T-helper 22 cell (primary cell): ENCODE data around the gene TMSB10.

Experiments used
- DNase-seq: peaks from one replicate; pipeline ENCODE4 v3.0.0-alpha.2; 2020; ENCODE audit warnings: low read depth

The TMSB10 gene

GRCh38 chr2:84880645-84881521 is 24.6 kb upstream of the TMSB10 start, which contains the start of gene TRABD2A:
TSS of gene TRABD2A (minus strand) at chr2:84881084. CDS start at chr2:84881039, 45 bp downstream.
- peak; percentile 55 for DNase-seq

GRCh38 chr2:84881581-84882413 is 23.7 kb upstream of the TMSB10 start:
- DNase-seq = peak; percentile 64

DNA sequence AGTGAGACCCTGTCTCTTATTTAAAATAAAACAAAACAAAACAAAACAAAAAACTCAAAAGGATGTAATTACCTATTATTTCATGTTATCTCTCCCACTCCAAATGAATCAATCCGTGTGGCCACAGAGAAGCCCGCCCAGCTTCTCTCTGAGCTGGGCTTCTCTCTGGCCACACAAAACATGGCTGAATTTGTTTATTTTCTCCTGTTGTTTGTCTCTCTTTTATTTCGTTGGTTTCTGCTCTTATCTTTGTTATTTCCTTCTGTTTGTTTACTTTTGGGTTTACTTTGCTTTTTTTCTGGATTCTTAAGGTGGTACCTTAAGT is 23.1 kb upstream of the TMSB10 start:
- DNase-seq = no peak

- DNase-seq = no peak
Observed at GRCh38 chr2:84882775-84883550, 22.5 kb upstream of the TMSB10 start.

GRCh38 chr2:84884449-84884848 is 21.0 kb upstream of the TMSB10 start:
- DNase-seq = no peak

DNA sequence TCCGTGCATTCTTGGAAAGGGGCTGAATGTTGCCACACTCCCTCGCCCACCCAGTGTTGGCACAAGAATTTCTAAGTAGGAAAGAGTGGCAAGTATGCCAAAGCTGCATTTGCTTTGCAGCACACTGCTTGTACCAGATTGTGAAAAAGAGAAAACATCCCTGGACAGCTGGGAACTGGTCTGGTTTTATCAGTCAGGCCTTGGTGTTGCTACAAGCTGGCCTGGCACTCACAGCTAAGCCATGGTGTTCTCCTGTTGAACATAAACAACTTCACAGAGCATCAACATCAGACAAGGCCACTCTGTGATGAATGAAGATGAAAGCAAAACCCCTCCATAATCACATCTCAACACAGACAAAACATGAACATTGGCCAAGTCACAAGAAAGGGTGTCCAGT is 20.3 kb upstream of the TMSB10 start:
- DNase-seq = no peak

GRCh38 chr2:84886791-84887190 is 18.7 kb upstream of the TMSB10 start:
- DNase-seq = no peak

DNA sequence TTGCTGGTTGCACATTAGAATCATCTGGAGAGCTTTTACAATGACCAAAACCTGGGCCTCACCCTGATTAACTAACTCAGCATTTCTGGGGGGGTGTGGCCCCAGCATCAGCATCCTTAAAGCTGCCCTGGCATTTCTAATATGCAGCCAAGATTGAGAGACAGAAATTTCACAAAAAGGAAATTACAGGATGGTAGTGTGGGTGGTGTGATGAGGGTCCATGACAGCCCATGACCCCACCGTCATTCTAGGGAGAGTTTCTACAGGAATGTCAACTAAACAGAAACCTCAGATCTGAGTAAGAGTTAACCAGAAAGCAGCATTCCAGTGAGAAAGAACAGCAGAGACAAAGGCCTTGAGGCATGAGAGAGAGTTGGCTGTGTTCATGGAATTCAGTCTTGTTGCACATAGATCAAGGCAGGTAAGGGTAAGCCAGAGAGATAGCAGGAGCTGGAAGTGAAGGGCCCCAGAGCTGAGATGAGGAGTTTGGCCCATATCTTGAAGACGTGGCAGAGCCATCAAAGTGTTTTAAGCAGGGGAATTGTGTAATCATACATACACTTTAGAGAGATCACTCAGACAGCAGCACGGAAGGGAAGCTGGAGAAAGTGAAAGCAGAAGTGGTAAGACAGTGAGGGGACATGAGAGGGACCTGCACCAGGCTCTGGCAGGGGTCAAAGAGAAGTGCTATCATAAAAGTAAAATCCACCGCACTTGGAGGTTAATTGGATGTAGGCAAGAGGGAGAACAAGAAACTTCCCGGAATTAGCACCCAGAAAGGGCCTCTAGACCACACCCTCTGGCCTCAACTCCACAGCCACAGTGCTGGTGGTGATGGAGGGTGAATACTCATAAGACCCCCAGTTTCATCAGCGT is 16.8 kb upstream of the TMSB10 start:
- DNase-seq = no peak

- DNase-seq = no peak
Observed at GRCh38 chr2:84889332-84889731, 16.1 kb upstream of the TMSB10 start.

- DNase-seq = no peak
Observed at GRCh38 chr2:84891355-84892010, 14.0 kb upstream of the TMSB10 start.

- DNase-seq = no peak
Observed at GRCh38 chr2:84894131-84894586, 11.3 kb upstream of the TMSB10 start.

DNA sequence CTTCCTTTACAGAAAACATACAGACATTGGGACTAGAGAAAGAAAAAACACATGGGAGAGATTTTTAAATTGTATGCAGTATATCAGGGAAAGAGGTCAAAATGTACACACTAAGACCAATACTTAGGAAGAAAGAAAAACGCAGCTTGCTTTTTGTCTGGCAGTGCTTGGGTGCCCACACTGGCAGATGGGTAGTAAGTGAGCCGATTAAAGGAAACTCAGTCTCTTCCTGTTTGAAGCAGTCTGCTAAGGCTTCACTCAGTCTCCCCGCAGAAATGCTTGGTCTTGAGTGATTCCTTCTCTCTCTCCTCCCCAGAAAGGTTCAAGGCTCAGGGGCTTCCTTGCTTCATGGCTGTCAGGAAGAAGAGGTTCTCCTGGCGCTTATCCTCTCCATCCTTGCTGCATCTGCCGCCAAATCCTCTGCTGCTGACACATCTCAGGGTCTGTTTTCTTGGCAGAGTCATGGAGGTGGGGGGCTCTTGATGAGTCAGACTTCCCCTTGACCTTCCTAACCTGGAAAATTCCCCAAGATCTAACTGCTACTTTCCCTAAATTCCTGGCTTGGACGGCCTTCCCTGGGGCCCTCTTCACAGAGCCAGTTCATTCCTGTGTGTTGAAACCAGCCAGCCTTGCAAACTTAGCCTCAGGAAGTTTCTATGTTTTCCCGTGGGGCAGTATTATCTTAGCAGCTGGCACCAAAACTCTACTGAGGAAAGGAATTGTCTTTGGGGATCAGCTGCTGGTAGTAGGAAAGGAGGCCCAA is 10.5 kb upstream of the TMSB10 start:
- no peak for DNase-seq

- DNase-seq = no peak
Observed at GRCh38 chr2:84896567-84896966, 8.9 kb upstream of the TMSB10 start.

- no peak for DNase-seq
Observed at GRCh38 chr2:84897773-84898172, 7.7 kb upstream of the TMSB10 start.

DNA sequence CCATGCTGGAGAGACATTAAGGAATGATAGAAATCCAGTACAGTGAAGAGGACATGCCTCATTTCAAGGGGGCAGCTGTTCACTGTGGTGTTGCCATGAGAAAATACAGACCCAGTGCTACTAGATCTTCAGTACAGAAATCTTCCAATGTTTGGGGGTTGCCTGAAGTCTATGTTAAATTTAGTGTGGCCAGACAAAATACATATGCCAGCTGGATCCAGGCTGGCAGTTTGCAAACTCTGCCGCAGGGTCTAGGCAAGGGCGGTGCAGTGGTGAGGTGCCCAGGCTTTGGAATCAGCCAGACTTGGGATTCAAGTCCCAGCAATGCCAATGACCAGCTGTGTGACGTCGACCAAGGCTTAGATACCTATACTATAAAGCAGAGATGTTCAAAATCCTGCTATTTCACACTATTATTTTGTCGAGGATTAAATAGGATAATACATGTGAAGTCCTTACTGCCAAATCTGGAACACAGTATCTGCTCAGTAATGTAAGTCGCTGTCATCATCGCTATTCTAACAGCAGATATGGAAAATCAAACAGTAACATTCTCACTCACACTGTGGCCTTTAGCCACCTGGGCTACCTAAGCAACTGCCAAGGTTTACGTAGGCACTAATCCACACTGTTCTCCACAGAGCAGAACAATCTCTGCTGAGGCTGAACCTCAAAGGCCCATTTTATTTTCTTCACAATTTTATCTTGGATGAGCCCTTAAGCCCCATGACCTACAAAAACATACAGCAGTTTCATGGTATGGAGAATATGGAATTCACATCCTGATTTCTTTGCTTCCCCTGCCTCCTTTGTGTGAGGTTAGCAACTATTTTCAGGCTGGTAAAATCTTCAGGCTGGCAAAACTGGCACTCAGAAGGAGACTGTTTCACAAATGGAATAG is 5.9 kb upstream of the TMSB10 start:
- DNase-seq = no peak

DNA sequence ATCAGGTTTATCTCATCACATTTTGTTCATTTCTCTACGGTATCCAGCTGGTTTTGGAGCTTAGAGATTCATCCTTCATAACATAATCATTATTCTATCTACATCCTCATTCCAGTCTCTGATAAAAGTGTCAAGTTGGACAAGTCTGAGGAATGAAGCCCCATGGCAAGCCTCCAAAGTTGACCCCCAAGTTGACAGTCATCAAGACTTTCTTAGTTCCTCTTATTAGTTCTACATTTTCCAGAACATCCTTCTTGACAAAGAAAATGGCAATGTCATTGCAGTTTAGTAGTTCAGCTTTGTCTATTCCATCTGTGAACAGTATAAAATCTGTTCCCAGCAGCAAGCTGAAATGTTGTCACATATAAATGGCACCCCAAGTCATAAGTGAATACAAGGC is 4.5 kb upstream of the TMSB10 start:
- no peak for DNase-seq

DNA sequence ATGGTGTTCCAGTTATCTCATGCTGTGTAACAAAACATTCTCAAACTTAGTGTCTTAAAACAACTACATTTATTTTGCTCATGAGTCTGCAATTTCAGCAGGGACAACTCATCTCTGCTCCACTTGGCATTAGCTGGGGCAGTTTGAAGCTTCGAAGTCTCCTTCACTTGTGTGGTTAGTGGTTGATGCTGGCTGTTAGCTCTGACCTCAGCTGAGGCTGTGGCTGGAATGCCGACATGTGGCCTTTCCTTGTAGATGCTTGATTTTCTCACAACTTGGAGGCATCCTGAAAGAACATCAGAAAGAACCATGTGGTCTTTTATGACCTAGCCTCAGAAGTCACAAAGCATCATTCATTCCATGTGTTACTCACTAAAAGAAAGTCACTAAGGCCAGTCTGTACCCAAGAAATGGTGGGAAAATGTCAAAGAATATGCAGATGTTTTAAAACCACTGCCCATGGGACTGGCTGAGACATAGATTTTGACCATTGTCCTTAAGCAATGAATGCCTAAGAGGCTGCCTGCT is 3.8 kb upstream of the TMSB10 start:
- no peak for DNase-seq

DNA sequence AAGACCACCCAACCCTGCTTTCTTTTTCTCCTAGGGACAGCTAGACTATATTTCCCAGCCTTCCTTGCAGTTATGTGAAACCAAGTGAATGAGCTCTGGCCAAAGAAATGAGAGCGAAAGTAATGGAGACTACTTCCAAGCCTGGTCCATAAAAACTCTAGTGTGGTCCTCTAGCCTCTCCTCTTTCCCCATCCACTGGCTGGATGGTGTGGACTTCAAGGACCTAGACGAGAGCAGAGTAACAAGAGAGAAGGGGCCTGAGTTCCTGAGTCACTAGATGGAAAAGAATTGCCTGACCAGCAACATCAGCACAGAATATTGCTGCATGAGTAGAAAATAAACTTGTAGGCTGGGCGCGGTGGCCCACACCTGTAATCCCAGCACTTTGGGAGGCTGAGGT is 2.9 kb upstream of the TMSB10 start:
- no peak for DNase-seq

DNA sequence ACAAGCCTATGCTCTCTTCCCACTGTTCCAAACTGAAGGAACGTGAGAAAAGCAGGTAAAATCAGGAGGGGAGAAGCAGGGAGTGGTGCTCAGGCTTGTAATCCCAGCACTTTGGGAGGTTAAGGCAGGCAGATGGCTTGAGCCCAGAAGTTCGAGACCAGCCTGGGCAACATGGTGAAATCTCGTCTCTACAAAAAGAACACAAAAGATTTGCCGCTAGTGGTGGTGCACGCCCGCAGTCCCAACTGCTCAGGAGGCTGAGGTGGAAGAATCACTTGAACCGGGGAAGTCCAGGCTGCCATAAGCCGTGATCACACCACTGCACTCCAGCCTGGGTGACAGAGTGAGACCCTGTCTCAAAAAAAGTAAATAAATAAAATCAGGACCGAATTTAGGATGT is 1.3 kb upstream of the TMSB10 start:
- no peak for DNase-seq
